ENCODE measurements around the gene TMEM266. TPM values are rescaled to one million over a fixed set of nuclear protein-coding genes. Genes with fewer than 3 reads are reported as not detected.
A peak's percentile ranks its signal among the peaks of the same experiment; 100 is the strongest.

TMEM266 gene
- total and polyA plus RNA-seq, 4 experiments from 2014 or later = not detected

- Histone ChIP-seq H3K27ac (ENCODE audit: low read depth, low read length) (no peak overlapping the region), H3K9me3 (ENCODE audit: control insufficient read depth in 1 of 2, low read length in 2 of 2) (no peaks in the 10 kb centered on the region), H3K27me3 (ENCODE audit: insufficient read depth, low read length) (no peaks in the 10 kb centered on the region), H3K4me1 (ENCODE audit: insufficient read depth, low read length) (no peaks in the 10 kb centered on the region), H3K36me3 (ENCODE audit: insufficient read depth, low read length) (no peaks in the 10 kb centered on the region), H3K4me3 (ENCODE audit: low read length in 2 of 2) (no peak overlapping the region)
- Mint-ChIP-seq H3K9me3 (peaks cover 0 to 4% (median 0%) of the 10 kb centered on the region in 8 donors), H3K36me3 (peaks cover 0 to 1% of the 10 kb centered on the region in 2 donors), H3K4me1 (peaks cover 0 to 7% (median 3%) of the 10 kb centered on the region in 4 donors), H3K4me3 (no peak overlapping the region), H3K27me3 (peaks cover 0 to 2% of the 10 kb centered on the region in 2 donors), H3K27ac (peak overlapping the region in 2 of 7 donors; percentile 17 to 52)
- intact Hi-C loops (cut with micrococcal nuclease) = no loop called here
- CTCF ChIA-PET (ENCODE audit: partially characterized antibody) = interaction anchor here (2.8 kb wide), 1 partner anchor 8 kb away, joined by 11 read pairs; no protein-coding TSS in a partner anchor
- POLR2A ChIA-PET (ENCODE audit: partially characterized antibody) = no interaction called here
- no peak for DNase-seq
Observed at GRCh38 chr15:76198456-76199105, 138.8 kb downstream of the TMEM266 start.

GRCh38 chr15:76199106-76200082, 139.6 kb downstream of the TMEM266 start:
- Histone ChIP-seq H3K9me3 (ENCODE audit: control insufficient read depth in 1 of 2, low read length in 2 of 2) (no peaks in the 10 kb centered on the region), H3K36me3 (ENCODE audit: insufficient read depth, low read length) (no peaks in the 10 kb centered on the region), H3K4me1 (ENCODE audit: insufficient read depth, low read length) (no peaks in the 10 kb centered on the region), H3K4me3 (ENCODE audit: low read length in 2 of 2) (no peak overlapping the region), H3K27ac (ENCODE audit: low read depth, low read length) (no peak overlapping the region), H3K27me3 (ENCODE audit: insufficient read depth, low read length) (no peaks in the 10 kb centered on the region)
- Mint-ChIP-seq H3K9me3 (peaks cover 0 to 1% (median 0%) of the 10 kb centered on the region in 8 donors), H3K4me1 (peaks cover 0 to 7% (median 3%) of the 10 kb centered on the region in 4 donors), H3K27me3 (no peaks in the 10 kb centered on the region), H3K4me3 (peak overlapping the region in 1 of 8 donors; percentile 52), H3K27ac (peak overlapping the region in 3 of 7 donors; percentile 17 to 76 (median 64)), H3K36me3 (peaks cover 0 to 1% of the 10 kb centered on the region in 2 donors)
- ChIA-PET POLR2A (ENCODE audit: partially characterized antibody) (no interaction called here), CTCF (ENCODE audit: partially characterized antibody) (interaction anchor here (2.8 kb wide), 1 partner anchor 9 kb away, joined by 11 read pairs; no protein-coding TSS in a partner anchor)
- DNase-seq = no peak
- intact Hi-C loops (cut with micrococcal nuclease) = no loop called here

GRCh38 chr15:76200083-76200465, 140.3 kb downstream of the TMEM266 start:
- H3K4me1 Mint-ChIP-seq = peaks cover 0 to 7% (median 3%) of the 10 kb centered on the region in 4 donors
- Histone ChIP-seq H3K36me3 (ENCODE audit: insufficient read depth, low read length) (no peaks in the 10 kb centered on the region), H3K4me3 (ENCODE audit: low read length in 2 of 2) (no peak overlapping the region), H3K9me3 (ENCODE audit: control insufficient read depth in 1 of 2, low read length in 2 of 2) (no peaks in the 10 kb centered on the region), H3K4me1 (ENCODE audit: insufficient read depth, low read length) (no peaks in the 10 kb centered on the region), H3K27me3 (ENCODE audit: insufficient read depth, low read length) (no peaks in the 10 kb centered on the region), H3K27ac (ENCODE audit: low read depth, low read length) (no peak overlapping the region)
- no peak overlapping the region for H3K4me3 Mint-ChIP-seq
- H3K9me3 Mint-ChIP-seq = peaks cover 0 to 1% (median 0%) of the 10 kb centered on the region in 8 donors
- H3K27me3 Mint-ChIP-seq = no peaks in the 10 kb centered on the region
- no peak overlapping the region for H3K27ac Mint-ChIP-seq
- intact Hi-C loops (cut with micrococcal nuclease) = no loop called here
- ChIA-PET CTCF (ENCODE audit: partially characterized antibody) (interaction anchor here (2.8 kb wide), 1 partner anchor 9 kb away, joined by 11 read pairs; no protein-coding TSS in a partner anchor), POLR2A (ENCODE audit: partially characterized antibody) (no interaction called here)
- peaks cover 0 to 6% of the 10 kb centered on the region in 2 donors for H3K36me3 Mint-ChIP-seq
- no peak for DNase-seq

GRCh38 chr15:76200641-76201105, 140.9 kb downstream of the TMEM266 start:
- H3K27me3 ChIP-seq (ENCODE audit: insufficient read depth, low read length) = no peaks in the 10 kb centered on the region
- no peak overlapping the region for H3K27ac Mint-ChIP-seq
- H3K27ac ChIP-seq (ENCODE audit: low read depth, low read length) = no peak overlapping the region
- no peak overlapping the region for H3K4me3 ChIP-seq (ENCODE audit: low read length in 2 of 2)
- no peaks in the 10 kb centered on the region for H3K9me3 ChIP-seq (ENCODE audit: control insufficient read depth in 1 of 2, low read length in 2 of 2)
- DNase-seq = no peak
- no peaks in the 10 kb centered on the region for H3K27me3 Mint-ChIP-seq
- ChIA-PET POLR2A (ENCODE audit: partially characterized antibody) (no interaction called here), CTCF (ENCODE audit: partially characterized antibody) (interaction anchor here (1.6 to 2.8 kb wide), 2 partner anchors 8 to 10 kb away, joined by 5 to 11 read pairs; no protein-coding TSS in a partner anchor)
- H3K36me3 ChIP-seq (ENCODE audit: insufficient read depth, low read length) = no peaks in the 10 kb centered on the region
- H3K9me3 Mint-ChIP-seq = peaks cover 0 to 1% (median 0%) of the 10 kb centered on the region in 8 donors
- peaks cover 0 to 7% (median 3%) of the 10 kb centered on the region in 4 donors for H3K4me1 Mint-ChIP-seq
- H3K36me3 Mint-ChIP-seq = peaks cover 0 to 8% of the 10 kb centered on the region in 2 donors
- no peaks in the 10 kb centered on the region for H3K4me1 ChIP-seq (ENCODE audit: insufficient read depth, low read length)
- no peak overlapping the region for H3K4me3 Mint-ChIP-seq
- intact Hi-C loops (cut with micrococcal nuclease) = no loop called here

- H3K27me3 Mint-ChIP-seq = no peaks in the 10 kb centered on the region
- H3K4me1 Mint-ChIP-seq = peaks cover 0 to 7% (median 3%) of the 10 kb centered on the region in 4 donors
- POLR2A ChIA-PET (ENCODE audit: partially characterized antibody) = no interaction called here
- no peak overlapping the region for H3K27ac ChIP-seq (ENCODE audit: low read depth, low read length)
- CTCF ChIA-PET (ENCODE audit: partially characterized antibody) = interaction anchor here (1.6 to 2.8 kb wide), 2 partner anchors 9 to 11 kb away, joined by 5 to 11 read pairs; no protein-coding TSS in a partner anchor
- H3K4me3 ChIP-seq (ENCODE audit: low read length in 2 of 2) = no peak overlapping the region
- no peak for DNase-seq
- H3K4me1 ChIP-seq (ENCODE audit: insufficient read depth, low read length) = no peaks in the 10 kb centered on the region
- peaks cover 0 to 1% (median 0%) of the 10 kb centered on the region in 8 donors for H3K9me3 Mint-ChIP-seq
- H3K36me3 ChIP-seq (ENCODE audit: insufficient read depth, low read length) = no peaks in the 10 kb centered on the region
- no peaks in the 10 kb centered on the region for H3K9me3 ChIP-seq (ENCODE audit: control insufficient read depth in 1 of 2, low read length in 2 of 2)
- peaks cover 0 to 10% of the 10 kb centered on the region in 2 donors for H3K36me3 Mint-ChIP-seq
- H3K27ac Mint-ChIP-seq = no peak overlapping the region
- no peaks in the 10 kb centered on the region for H3K27me3 ChIP-seq (ENCODE audit: insufficient read depth, low read length)
- intact Hi-C loops (cut with micrococcal nuclease) = no loop called here
- no peak overlapping the region for H3K4me3 Mint-ChIP-seq
Observed at GRCh38 chr15:76201536-76202255, 141.9 kb downstream of the TMEM266 start.

- peaks cover 0 to 1% (median 0%) of the 10 kb centered on the region in 8 donors for H3K9me3 Mint-ChIP-seq
Observed at GRCh38 chr15:76203346-76204108, 143.7 kb downstream of the TMEM266 start.

More at GRCh38 chr15:76203346-76204108, 143.7 kb downstream of the TMEM266 start:
- no peak overlapping the region for H3K27ac ChIP-seq (ENCODE audit: low read depth, low read length)
- no peaks in the 10 kb centered on the region for H3K9me3 ChIP-seq (ENCODE audit: control insufficient read depth in 1 of 2, low read length in 2 of 2)
- no peak overlapping the region for H3K4me3 ChIP-seq (ENCODE audit: low read length in 2 of 2)
- peaks cover 0 to 7% (median under 1%) of the 10 kb centered on the region in 4 donors for H3K4me1 Mint-ChIP-seq
- no peaks in the 10 kb centered on the region for H3K36me3 ChIP-seq (ENCODE audit: insufficient read depth, low read length)
- POLR2A ChIA-PET (ENCODE audit: partially characterized antibody) = no interaction called here
- no peaks in the 10 kb centered on the region for H3K4me1 ChIP-seq (ENCODE audit: insufficient read depth, low read length)
- CTCF ChIA-PET (ENCODE audit: partially characterized antibody) = no interaction called here
- H3K4me3 Mint-ChIP-seq = no peak overlapping the region
- intact Hi-C loops (cut with micrococcal nuclease) = no loop called here
- H3K27ac Mint-ChIP-seq = peak overlapping the region in 1 of 7 donors; percentile 37
- no peaks in the 10 kb centered on the region for H3K27me3 Mint-ChIP-seq
- H3K36me3 Mint-ChIP-seq = peaks cover 9 to 17% of the 10 kb centered on the region in 2 donors
- no peaks in the 10 kb centered on the region for H3K27me3 ChIP-seq (ENCODE audit: insufficient read depth, low read length)
- no peak for DNase-seq
